ENCODE results near the gene PRR3.

The PRR3 gene

DNA sequence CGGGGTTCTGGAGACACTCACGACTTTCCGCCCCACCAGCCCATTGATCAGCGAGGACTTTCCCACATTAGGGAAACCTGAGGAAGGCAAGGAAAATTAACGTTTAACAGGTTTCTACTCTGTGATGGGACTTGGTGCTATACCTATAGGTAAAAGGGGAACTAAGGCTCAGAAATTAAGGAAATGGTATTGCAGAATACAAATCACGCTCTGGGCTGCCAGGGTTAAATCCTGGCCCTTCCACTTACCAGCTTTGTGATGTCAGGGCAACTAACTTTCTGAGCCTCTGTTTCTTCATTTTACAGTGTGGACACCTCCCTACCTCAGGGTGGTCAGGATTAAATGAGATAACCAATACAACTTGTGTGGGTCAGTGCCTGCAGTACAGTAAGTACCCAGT is 9.6 kb upstream of the PRR3 start:
- DNase-seq (ENCODE audit: low read depth, low spot score) = no peak
- H3K9me3 ChIP-seq (ENCODE audit: low read depth, low read length) = no peaks in the 10 kb centered on the region
- TF ChIP-seq POLR2AphosphoS5 (IDR thresholded peaks at IDR 0.05; ENCODE audit: borderline replicate concordance, low read depth, low read length) (no peak), EZH2 (IDR thresholded peaks at IDR 0.05) (no peak), FOXP2 (optimal IDR thresholded peaks at IDR 0.05; ENCODE audit: control extremely low read depth, extremely low read length, insufficient read depth) (no peak)
- no peak overlapping the region for H3K9ac ChIP-seq (ENCODE audit: insufficient read length)
- no peak overlapping the region for H3K4me3 ChIP-seq
- no peak overlapping the region for H3K27ac ChIP-seq
- H3K36me3 ChIP-seq (ENCODE audit: insufficient read depth, low read length) = peaks cover 36% of the 10 kb centered on the region

DNA sequence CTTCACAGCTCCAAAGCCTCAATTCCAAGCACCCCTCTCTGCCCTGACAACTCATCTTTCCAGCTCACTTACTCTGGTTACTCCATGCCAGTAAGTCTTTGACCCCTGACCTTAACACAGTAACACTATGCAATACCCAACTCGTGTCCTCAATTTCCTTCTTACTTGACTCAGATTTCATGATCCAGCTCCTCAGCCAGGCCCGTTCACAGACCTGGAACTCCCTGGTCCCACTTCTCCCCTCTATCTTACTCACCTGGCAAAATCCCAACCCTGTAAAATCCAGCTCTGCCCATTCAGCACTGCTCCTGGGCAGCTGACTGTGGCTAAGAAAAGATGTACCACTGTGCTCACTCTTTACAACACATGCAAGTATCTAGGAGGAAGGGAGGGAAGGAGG is 8.7 kb upstream of the PRR3 start:
- Histone ChIP-seq H3K27ac (no peak overlapping the region), H3K4me3 (no peak overlapping the region), H3K9ac (ENCODE audit: insufficient read length) (no peak overlapping the region), H3K36me3 (ENCODE audit: insufficient read depth, low read length) (peaks cover 44% of the 10 kb centered on the region), H3K9me3 (ENCODE audit: low read depth, low read length) (no peaks in the 10 kb centered on the region)
- DNase-seq (ENCODE audit: low read depth, low spot score) = no peak
- TF ChIP-seq FOXP2 (optimal IDR thresholded peaks at IDR 0.05; ENCODE audit: control extremely low read depth, extremely low read length, insufficient read depth) (no peak), POLR2AphosphoS5 (IDR thresholded peaks at IDR 0.05; ENCODE audit: borderline replicate concordance, low read depth, low read length) (no peak), EZH2 (IDR thresholded peaks at IDR 0.05) (no peak)

DNA sequence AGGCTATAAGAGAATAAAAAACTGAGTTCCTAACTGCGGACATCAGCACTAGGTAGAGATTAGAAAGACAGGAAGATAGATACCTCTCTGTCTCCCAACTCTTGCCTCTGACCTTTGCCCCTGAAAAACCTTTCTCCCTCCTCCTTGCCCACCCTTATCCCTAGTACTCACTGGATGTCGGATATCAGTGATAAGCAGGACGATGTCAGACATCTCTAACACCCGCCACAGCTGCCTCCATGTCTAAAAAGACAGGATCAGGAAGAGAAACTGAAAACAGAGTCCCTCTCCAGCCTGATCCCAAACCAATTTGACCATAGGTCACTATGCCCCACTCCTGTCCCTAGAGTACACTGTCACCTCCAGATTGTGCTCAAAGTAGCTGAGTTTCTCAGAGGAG is 2.7 kb upstream of the PRR3 start:
- no peak overlapping the region for H3K9ac ChIP-seq (ENCODE audit: insufficient read length)
- no peak overlapping the region for H3K27ac ChIP-seq
- no peak for TF ChIP-seq FOXP2 (optimal IDR thresholded peaks at IDR 0.05; ENCODE audit: control extremely low read depth, extremely low read length, insufficient read depth)
- H3K9me3 ChIP-seq (ENCODE audit: low read depth, low read length) = no peaks in the 10 kb centered on the region
- DNase-seq (ENCODE audit: low read depth, low spot score) = no peak
- H3K36me3 ChIP-seq (ENCODE audit: insufficient read depth, low read length) = peaks cover 53% of the 10 kb centered on the region
- H3K4me3 ChIP-seq = peak overlapping the region; percentile 96; the same call in 1 of the 2 replicates

DNA sequence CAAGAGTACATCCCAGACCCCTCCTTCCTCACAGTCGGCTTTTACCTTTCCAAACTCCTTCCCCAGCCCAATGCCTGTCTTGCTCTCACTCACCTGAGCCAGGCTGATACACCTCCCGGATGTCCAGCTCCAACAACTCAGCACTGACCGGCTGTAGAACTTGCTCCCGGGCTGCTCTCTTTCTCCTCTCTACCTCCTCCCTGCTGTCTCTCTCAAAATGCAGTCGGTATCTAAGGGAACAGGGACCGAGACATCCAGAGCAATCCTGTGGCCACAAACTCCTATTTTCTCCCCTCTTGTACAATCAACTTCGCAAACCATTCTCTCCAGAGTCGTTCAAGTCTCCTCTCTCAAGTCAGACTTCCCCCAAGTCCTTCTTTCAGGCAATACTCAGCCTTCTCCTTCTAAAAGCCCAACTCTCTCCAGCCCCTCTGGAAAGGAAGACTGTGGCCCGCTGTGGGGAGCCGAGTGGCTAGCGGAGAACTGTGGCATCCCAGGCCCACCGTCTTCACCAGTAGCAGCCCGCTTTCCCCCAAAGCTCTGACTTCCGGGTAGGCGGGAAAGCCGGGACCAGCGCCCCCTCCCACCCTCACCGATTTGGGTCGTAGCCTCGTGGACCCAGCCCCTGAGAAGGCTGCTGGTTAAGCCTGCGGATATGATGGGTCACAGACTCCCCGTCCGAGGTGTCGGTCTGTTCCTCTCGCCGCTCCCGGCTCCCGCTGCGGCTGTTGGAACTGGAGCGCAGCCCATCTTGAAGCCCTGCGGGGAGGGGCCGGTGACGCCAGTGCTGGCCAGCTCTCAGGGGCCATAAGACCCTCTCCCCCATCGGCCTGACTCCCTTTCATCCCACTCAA is 1.9 kb upstream of the PRR3 start:
- no peak for DNase-seq (ENCODE audit: low read depth, low spot score)
- no peak; the same call in 1 of the 2 replicates for TF ChIP-seq POLR2AphosphoS5 (IDR thresholded peaks at IDR 0.05; ENCODE audit: borderline replicate concordance, low read depth, low read length)
- no peak for TF ChIP-seq EZH2 (IDR thresholded peaks at IDR 0.05)
- no peak for TF ChIP-seq FOXP2 (optimal IDR thresholded peaks at IDR 0.05; ENCODE audit: control extremely low read depth, extremely low read length, insufficient read depth)
- H3K36me3 ChIP-seq (ENCODE audit: insufficient read depth, low read length) = peaks cover 56% of the 10 kb centered on the region
- peak overlapping the region; percentile 91 for H3K9ac ChIP-seq (ENCODE audit: insufficient read length)
- peak overlapping the region; percentile 96 for H3K4me3 ChIP-seq
- no peaks in the 10 kb centered on the region for H3K9me3 ChIP-seq (ENCODE audit: low read depth, low read length)
- H3K27ac ChIP-seq = peak overlapping the region; percentile 6; the same call in 1 of the 2 replicates

DNA sequence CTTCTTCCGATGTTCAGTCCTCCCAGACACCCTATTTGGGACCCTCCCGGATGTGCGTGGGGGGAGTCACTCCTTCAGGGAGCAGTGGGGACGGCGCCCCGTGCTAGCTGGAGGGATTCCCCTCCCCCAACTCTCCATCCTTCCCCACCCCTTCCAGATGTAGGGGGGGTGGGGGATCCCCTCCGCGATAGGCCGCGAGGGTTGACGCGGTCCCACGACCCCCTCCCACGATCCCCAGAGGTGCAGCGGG is 1.4 kb upstream of the PRR3 start:
- Histone ChIP-seq H3K9me3 (ENCODE audit: low read depth, low read length) (no peaks in the 10 kb centered on the region), H3K36me3 (ENCODE audit: insufficient read depth, low read length) (peaks cover 54% of the 10 kb centered on the region), H3K4me3 (peak overlapping the region; percentile 96), H3K27ac (peak overlapping the region; percentile 6; the same call in 1 of the 2 replicates), H3K9ac (ENCODE audit: insufficient read length) (peak overlapping the region; percentile 91)
- TF ChIP-seq POLR2AphosphoS5 (IDR thresholded peaks at IDR 0.05; ENCODE audit: borderline replicate concordance, low read depth, low read length) (no peak), EZH2 (IDR thresholded peaks at IDR 0.05) (no peak), FOXP2 (optimal IDR thresholded peaks at IDR 0.05; ENCODE audit: control extremely low read depth, extremely low read length, insufficient read depth) (no peak)
- DNase-seq (ENCODE audit: low read depth, low spot score) = no peak

DNA sequence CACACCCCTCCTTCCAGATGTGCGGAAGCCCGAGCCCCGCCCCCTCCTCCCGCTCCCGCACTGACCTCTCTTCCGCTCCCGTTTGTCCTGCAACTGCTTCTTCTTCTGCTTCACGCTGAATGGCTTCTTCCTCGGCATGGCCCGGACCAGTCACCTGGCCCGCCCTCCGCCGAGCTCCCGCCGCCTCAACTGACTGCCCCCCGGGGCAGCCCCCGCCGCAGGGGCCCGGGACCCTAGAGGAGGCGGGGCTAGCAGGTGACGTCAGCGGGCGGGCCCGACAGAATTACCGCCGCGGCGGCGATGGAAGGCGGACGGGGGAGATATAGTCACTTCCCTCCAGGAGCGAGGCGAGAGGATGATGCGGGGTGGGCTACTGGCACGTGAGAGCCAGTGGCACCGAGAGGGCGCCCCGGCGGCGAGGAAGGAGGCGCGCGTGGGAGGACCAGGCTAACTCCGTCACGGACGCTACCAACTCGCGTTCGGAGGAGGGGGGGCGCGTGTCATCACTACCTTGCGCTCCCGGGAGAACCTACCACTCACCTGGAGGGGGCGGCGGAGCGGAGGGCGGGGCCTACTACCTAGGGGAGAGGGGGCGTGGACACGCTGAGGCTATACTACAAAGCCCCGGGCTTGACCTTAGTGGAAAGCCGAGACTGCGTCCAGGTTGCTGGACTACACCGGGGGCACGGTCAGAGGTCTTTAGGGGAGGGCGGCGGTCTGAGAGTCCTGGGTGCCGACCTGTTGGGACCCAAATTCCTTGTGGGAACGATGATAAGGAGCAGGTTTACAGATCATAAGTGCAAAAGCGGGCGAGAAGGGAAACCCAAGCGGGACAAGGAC is 809 bp upstream of the PRR3 start, which contains the start of gene GNL1:
Gene GNL1, minus strand, starts transcription at position 424 of the 840 bp plus-strand sequence. Its CDS starts 286 bp downstream, at position 138.
- H3K4me3 ChIP-seq = peak within 1 kb of the TSS; percentile 96
- no peak for DNase-seq (ENCODE audit: low read depth, low spot score)
- peaks cover 54% of the 10 kb centered on the region for H3K36me3 ChIP-seq (ENCODE audit: insufficient read depth, low read length)
- H3K9ac ChIP-seq (ENCODE audit: insufficient read length) = peak within 1 kb of the TSS; percentile 91
- TF ChIP-seq POLR2AphosphoS5 (IDR thresholded peaks at IDR 0.05; ENCODE audit: borderline replicate concordance, low read depth, low read length) (peak; percentile 69; the same call in 1 of the 2 replicates), EZH2 (IDR thresholded peaks at IDR 0.05) (no peak), FOXP2 (optimal IDR thresholded peaks at IDR 0.05; ENCODE audit: control extremely low read depth, extremely low read length, insufficient read depth) (no peak)
- H3K27ac ChIP-seq = peak within 1 kb of the TSS; percentile 93
- no peaks in the 10 kb centered on the region for H3K9me3 ChIP-seq (ENCODE audit: low read depth, low read length)

DNA sequence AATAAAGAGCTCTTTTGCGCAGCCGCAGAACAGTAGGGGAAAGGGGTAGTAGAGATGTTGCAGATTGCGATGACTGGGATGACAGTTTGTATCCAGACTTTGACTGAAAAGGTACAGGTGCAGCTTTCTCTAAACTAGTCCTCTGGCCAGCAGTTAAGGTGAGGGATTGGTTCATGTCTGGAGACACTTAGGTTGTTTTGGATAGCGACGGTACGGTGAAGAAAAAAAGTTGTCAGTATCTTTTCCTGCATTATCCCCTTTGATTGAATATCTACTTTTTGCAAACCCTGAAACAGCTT is 537 bp downstream of the PRR3 start:
- TF ChIP-seq FOXP2 (optimal IDR thresholded peaks at IDR 0.05; ENCODE audit: control extremely low read depth, extremely low read length, insufficient read depth) = no peak
- TF ChIP-seq EZH2 (IDR thresholded peaks at IDR 0.05) = no peak
- TF ChIP-seq POLR2AphosphoS5 (IDR thresholded peaks at IDR 0.05; ENCODE audit: borderline replicate concordance, low read depth, low read length) = no peak
- DNase-seq (ENCODE audit: low read depth, low spot score) = no peak
- Histone ChIP-seq H3K36me3 (ENCODE audit: insufficient read depth, low read length) (peaks cover 51% of the 10 kb centered on the region), H3K27ac (peak overlapping the region; percentile 93), H3K4me3 (peak overlapping the region; percentile 96), H3K9ac (ENCODE audit: insufficient read length) (peak overlapping the region; percentile 91), H3K9me3 (ENCODE audit: low read depth, low read length) (no peaks in the 10 kb centered on the region)

DNA sequence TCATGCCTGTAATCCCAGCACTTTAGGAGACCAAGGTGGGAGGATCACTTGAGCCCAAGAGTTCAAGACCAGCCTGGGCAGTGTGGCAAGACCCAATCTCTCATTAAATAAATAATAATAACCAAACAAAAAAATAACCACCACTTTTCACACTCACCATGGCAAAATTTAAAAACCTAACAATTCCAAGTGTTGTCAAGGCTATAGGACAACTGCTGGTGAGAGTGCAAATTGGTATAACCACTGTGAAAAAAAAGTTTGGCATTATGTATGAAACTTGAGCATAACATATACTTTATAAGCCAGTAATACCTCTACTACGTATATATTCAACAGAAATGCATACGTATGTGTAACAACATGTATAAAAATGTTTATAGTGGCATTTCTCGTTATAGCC is 3.8 kb downstream of the PRR3 start:
- TF ChIP-seq EZH2 (IDR thresholded peaks at IDR 0.05) (no peak), FOXP2 (optimal IDR thresholded peaks at IDR 0.05; ENCODE audit: control extremely low read depth, extremely low read length, insufficient read depth) (no peak), POLR2AphosphoS5 (IDR thresholded peaks at IDR 0.05; ENCODE audit: borderline replicate concordance, low read depth, low read length) (no peak)
- Histone ChIP-seq H3K36me3 (ENCODE audit: insufficient read depth, low read length) (peaks cover 45% of the 10 kb centered on the region), H3K9ac (ENCODE audit: insufficient read length) (no peak overlapping the region), H3K9me3 (ENCODE audit: low read depth, low read length) (no peaks in the 10 kb centered on the region), H3K27ac (no peak overlapping the region), H3K4me3 (no peak overlapping the region)
- no peak for DNase-seq (ENCODE audit: low read depth, low spot score)
